Kidney glomerular epithelial cell (primary cell): ENCODE results near the gene SQSTM1.

Source experiments
- DNase-seq: peaks from one replicate; lab custom pipeline; 2025; lab: John Stamatoyannopoulos, UW

The SQSTM1 gene

GRCh38 chr5:179874136-179874535 lies 53.4 kb downstream of the SQSTM1 start:
- DNase-seq, result no peak

DNA sequence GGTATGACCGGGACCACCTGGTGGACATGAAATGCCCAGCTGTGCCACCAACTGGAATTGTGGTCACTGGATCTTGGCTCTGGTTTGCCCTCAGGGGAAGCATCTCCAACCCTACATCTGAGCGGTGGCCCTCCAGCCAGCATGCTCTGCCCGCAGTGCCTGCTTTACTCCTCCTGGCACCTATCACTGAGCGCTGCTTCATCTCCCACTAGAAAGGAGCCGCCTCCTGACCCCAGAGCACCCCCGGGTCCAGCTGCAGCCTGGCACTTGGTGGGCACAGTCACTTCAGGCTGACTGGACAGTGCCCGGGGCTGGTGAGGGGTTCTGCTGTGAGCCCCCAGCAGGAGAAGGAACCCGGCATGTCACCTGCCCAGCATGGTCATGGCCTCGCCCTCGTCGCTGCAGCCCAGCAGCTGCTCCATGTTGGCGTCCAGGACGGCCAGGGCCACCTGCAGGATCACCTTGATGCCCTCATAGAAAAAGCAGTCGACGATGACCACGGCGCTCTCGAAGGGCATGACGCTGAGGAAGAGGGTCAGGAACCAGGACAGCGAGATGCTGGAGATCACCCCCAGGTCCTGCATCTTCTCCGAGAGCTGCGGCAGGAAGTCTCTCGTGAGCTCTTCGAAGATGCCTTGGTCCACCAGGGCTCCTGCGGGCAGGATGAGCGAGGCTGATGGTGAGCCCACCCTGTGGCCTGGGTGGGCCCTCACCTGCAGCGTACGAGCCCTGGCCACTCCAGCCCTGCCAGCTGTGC lies 54.0 kb downstream of the SQSTM1 start:
- DNase-seq, result no peak

DNA sequence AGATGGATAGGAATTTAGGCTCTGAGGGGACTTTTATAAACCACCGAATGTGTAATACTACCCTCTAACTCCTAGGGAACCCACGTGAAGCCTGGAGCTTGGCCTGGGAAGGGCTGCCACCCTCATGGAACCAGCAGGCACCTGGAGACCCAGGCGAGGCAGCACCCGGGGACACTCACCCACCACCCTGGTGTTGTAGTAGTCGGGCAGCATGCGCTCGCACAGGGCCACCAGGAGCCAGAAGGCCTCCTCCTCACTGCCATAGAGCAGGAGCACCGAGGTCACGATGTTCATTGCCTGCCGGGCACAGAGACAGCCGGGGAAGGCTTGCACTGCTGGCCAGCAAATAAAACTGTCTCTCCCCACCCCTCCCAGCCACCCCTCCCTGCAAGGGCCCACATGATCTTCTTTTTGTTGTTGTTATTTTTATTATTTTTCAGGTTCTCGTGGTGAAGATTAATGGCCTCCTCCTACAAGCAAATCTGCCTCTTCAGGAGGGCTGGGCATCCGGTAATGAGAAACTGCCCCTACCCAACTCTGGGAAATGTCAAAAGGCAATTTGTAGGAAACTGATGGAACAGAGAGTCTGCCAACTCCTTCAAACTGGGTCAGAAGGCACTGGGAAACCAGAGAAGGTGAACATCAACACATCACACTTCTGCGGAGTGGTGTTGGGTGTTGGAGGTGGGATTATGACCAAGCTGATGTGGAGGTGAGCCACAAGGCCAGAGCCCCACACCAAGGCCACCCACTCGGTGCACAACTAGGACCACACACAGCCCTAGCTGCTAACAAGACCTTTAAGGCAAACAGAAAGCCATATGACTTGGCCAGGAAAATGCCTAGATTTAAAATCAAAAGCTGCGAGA lies 55.3 kb downstream of the SQSTM1 start:
- no peak for DNase-seq

- no peak for DNase-seq
Observed at GRCh38 chr5:179876610-179876952, 55.9 kb downstream of the SQSTM1 start.

DNA sequence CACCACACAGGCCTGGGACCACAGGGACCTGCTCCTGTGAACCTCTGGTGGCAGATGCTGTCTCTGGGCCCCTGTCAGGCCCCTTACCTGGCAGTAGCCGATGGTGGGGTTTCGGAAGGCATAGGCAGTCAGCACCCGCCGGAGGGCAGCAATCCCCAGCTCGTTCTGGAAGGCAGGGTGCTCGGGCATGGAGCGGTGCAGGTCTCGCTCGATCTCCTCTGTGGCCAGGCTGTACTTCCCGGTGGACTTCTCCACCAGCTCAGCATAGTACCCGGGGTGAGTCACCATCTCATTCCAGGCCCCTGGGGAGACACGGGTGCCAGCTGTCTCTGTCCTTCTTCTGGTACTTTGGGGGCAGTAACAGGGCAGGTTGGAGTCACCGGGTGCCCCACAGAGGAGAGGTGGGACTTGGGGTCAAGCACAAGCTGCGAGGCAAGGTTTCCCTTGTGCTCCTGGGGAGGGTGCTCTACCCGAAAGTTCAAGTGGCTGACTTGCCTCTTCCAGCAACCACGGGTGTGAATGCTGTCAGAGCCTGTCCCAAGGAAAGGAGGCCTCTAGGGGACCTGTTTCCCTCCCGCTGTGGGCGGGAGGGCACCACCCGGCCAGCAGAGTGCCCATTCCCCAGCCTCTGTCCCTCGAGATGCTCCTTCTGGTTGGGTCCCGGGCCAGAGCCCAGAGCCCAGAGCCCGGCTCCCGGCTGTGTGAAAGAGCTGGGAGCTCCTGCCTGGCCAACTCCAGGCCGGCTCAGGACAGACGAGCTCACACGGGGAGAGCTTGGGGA lies 57.7 kb downstream of the SQSTM1 start:
- no peak for DNase-seq

GRCh38 chr5:179879003-179879689 lies 58.4 kb downstream of the SQSTM1 start:
- DNase-seq, result no peak

DNA sequence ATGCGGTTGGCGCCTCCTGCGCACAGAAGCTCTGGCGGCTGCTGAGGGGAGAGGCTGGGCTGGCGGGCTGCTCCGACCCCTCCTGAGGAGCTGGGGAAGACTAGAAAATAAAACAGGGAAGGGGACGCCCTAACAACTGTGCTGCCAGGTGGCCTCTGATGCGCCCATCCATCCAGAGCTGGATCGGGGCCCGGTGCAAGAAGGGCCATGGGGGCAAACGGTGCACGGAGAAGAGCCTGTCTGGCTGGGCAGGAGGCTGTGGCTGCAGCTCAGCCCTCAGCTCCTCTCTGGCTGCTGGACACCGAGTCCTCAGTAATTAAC lies 58.9 kb downstream of the SQSTM1 start:
- DNase-seq, result no peak

DNA sequence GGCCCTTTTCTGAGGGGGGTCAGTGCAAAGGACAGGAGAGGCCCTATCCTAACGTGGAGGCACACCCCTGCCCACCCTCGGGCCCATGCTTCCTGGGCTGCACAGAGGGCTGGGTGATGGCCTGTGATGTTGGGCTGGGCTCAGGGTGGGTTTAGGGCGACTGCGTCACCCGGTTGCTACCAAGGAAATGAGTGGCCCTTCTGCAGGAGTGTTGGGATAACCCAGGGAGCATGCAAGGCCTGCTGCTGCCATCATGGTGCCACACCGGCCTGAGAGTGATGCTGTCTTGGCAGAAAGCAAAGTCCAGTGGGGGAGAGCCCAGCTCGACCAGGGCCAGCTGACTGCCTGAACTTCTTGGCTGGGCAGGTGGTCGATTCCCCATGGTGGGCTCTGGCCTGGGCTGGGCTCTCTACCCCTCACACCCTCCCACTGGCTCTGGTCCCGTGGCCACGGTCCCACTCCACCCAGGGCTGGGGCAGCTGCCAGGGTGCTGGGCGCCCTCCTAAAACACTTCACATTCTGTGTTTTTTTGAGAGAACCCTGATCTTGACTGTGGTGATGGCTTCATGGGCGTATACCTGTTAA lies 59.5 kb downstream of the SQSTM1 start:
- DNase-seq, result no peak

DNA sequence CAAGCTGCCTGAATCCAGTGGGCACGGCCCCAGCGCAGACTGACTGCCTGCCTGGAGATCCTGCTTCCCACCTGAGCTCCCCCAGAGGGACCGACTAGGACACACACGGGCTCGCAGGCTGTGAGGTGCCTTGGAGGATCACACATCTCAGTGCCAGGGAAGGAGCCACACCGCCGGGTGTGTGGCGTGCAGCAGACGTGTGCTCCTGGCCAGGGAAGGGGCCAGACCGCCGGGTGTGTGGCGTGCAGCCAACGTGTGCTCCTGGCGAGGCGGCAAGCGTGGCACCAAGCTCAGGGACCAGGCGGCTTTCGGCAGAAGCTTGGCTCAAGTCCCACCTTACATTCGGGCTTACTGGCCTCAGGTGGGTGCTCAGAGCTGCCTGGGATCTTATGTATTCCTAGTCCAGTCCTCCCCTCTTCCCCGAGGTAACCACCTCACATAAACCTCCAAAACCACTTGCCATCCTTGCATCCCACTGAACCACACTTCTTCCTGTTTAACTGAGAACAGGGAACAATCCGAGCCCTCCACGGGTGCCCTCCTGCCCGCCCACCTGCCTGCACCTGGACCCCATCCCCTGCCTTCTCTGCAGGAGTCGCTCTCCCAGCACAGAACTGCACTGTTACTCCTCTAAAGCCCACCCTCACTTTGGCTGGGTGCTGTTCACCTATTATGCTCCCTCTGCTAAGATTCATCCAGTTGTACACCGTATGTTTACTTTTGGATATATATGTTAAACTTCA lies 60.3 kb downstream of the SQSTM1 start:
- DNase-seq, result no peak

DNA sequence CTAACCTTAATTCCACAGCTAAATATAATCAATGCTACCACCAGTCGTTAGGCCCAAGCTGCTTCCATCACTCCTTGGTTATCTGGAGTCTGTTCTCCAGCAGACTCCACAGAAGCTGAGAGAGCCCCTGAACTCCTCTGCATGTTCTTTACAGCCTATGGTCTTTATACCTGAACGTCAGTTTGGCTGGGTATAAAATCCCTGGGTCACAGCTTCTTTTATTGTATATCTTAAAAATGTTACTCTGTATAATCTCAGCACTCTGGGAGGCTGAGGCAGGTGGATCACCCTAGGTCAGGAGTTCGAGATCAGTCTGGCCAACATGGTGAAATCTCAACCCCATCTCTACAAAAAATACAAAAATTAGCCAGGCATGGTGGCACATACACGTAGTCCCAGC lies 61.6 kb downstream of the SQSTM1 start:
- DNase-seq, result no peak

DNA sequence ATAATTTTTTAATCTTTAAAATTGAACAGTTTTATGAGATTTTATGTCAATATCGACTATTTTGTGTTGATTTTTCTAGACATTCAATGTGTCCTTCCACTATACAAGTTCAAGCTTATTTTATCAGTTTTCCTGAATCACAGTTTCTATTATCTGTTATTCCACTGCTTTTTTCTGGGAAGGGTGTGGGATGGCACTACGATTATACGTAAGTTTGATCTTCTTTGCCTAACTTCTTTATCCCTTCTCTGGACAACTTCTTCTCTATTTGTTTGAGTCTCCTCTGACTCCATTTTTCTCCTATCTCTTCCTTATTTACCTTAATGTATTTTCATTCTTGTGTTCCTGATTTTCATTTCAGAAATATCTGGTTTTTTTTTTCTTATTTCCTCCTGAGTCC lies 62.5 kb downstream of the SQSTM1 start:
- no peak for DNase-seq

DNA sequence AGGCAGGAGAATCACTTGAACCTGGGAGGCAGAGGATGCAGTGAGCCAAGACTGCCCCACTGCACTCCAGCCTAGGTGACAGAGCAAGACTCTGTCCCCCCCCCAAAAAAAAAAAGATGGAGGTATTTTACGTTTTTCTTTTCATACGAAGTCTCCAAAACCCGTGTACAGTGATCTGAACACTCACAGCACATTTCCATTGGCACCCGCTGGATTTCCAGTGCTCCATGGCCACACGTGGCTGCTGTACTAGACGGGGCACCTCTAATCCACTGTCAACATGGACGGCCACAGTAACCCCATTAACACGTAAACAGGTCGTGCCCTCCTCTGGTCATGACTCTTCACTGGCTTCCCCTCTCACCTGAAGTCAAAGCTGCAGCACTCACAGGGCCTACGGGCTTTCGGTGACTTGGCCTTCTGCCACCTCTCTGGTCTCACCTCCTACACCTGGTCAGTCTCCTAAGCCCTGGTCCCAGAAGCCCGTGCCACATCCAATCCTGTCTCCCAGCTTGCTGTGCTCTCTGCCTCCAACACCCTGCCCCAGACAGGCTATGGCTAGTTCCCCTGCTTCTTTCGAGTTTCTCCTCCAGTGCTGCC lies 64.9 kb downstream of the SQSTM1 start:
- DNase-seq, result no peak

- DNase-seq, result no peak
Observed at GRCh38 chr5:179886190-179886911, 65.6 kb downstream of the SQSTM1 start.

- DNase-seq, result no peak
Observed at GRCh38 chr5:179887095-179887494, 66.4 kb downstream of the SQSTM1 start.
